Gastroesophageal sphincter (tissue), 3 donors: Measurements from ENCODE around the gene HELZ2.

Experiments
- CTCF ChIP-seq, 4 experiments: fragments of 200-600 bp in 2 of 4; fragments of 450-650 bp in 2 of 4; sonication (generic) in 1 of 4; IDR thresholded peaks; one replicate each; pipeline ENCODE4 v1.5.1; 2017 to 2019; ENCODE audit warnings: antibody characterized with exemption in 4 of 4, mild to moderate bottlenecking in 2 of 4, moderate library complexity in 2 of 4
- POLR2A ChIP-seq, 2 donors: fragments of 450-650 bp; IDR thresholded peaks; one replicate each; pipeline ENCODE4 v1.6.1; 2017; ENCODE audit warnings: antibody characterized with exemption in 2 of 2, mild to moderate bottlenecking in 2 of 2, moderate library complexity in 1 of 2

- TF ChIP-seq CTCF (IDR thresholded peaks at IDR 0.05) (no peak), POLR2A (IDR thresholded peaks at IDR 0.05) (no peak)
Observed at GRCh38 chr20:63540417-63541186, 33.4 kb downstream of the HELZ2 start.
